ENCODE data around the gene KLC3. TPM values are rescaled to one million over a fixed set of nuclear protein-coding genes. Genes with fewer than 3 reads are reported as not detected.

The KLC3 gene
- total RNA-seq, 1 donor from 2014 or later = 0.22 TPM

DNA sequence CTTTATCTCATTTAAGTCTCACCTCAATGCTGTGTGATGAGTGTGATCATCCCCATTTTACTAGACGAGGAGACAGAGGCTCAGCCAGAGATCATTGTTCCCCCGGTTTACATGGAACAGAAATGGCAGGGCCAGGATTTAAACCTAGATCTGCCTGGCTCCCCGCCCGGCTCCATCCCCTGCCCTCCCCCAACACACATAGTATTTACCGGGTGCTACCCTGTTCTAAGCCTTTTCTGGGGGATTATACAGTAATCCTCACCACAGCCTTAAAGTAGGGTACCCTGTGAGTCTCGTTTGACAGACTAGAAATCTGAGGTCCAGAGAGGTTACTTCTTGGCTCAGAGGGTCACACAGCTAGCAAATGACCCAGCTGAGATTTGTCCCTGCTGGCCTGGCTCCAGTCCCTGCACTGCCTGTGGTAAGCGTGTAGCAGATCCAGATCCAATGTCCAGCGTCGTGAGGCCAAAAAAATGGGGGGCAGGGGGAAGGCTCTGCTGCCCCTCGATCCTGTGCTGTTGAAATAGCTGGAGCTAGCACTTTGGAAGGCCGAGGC, 3.8 kb upstream of the KLC3 start:
- TF ChIP-seq CTCF (IDR thresholded peaks at IDR 0.05) = no peak
- no peaks in the 10 kb centered on the region for H3K9me3 Mint-ChIP-seq (ENCODE audit: low read depth)
- H3K27me3 Mint-ChIP-seq (ENCODE audit: low read depth) = peaks cover 3% of the 10 kb centered on the region
- no peak overlapping the region for H3K27ac Mint-ChIP-seq (ENCODE audit: unreplicated experiment)
- no peak overlapping the region for H3K4me3 Mint-ChIP-seq (ENCODE audit: unreplicated experiment)
- DNase-seq (ENCODE audit: low spot score) = no peak
- H3K4me1 Mint-ChIP-seq (ENCODE audit: low read depth) = peaks cover 7% of the 10 kb centered on the region
- H3K36me3 Mint-ChIP-seq (ENCODE audit: low read depth) = peaks cover 1% of the 10 kb centered on the region

DNA sequence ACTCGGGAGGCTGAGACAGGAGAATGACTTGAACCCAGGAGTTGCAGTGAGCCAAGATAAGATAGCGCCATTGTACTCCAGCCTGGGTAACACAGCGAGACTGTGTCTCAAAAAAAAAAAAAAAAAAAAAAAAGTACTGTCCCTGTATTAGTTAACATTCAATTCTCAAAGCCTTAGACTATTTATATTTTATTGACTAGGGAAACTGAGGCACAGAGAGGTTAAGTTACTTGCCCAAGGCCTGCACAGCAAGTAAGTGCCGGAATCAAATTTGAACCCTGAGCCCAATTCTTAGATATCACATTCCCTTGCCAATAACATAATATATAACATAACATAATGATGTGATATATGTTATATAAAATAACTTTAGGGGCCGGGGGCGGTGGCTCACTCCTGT, 921 bp upstream of the KLC3 start:
- peaks cover 1% of the 10 kb centered on the region for H3K36me3 Mint-ChIP-seq (ENCODE audit: low read depth)
- no peak for DNase-seq (ENCODE audit: low spot score)
- H3K9me3 Mint-ChIP-seq (ENCODE audit: low read depth) = no peaks in the 10 kb centered on the region
- H3K27ac Mint-ChIP-seq (ENCODE audit: unreplicated experiment) = no peak overlapping the region
- H3K4me3 Mint-ChIP-seq (ENCODE audit: unreplicated experiment) = no peak overlapping the region
- TF ChIP-seq CTCF (IDR thresholded peaks at IDR 0.05) = no peak
- peaks cover 7% of the 10 kb centered on the region for H3K4me1 Mint-ChIP-seq (ENCODE audit: low read depth)
- H3K27me3 Mint-ChIP-seq (ENCODE audit: low read depth) = peaks cover 3% of the 10 kb centered on the region

DNA sequence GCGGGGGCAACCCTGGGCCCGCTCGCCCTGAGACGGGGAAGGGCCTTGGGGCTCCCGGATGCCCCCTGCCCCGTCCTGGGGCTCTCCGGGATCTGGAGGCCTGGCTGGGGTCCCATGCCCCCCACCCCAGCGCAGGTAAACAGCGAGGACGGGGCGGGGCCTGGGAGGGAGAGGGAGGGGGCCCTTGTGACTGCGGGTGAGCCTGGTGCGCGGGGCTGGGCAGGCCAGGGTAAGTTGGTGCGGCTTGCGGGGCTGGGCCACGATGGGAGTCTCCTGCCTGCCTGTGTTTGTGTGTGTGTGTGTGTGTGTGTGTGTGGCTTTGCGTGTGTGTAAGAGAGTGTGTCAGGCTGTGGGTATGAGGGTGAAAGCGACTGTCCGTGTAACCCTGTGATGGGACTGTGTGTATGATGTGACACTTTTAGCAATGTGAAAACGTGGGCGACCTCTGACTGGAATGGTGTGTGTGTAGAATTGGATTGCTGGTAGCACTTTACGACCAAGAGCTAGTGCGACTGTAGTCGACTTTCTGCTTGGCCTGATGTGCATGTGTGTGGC, 426 bp downstream of the KLC3 start:
- Mint-ChIP-seq H3K36me3 (ENCODE audit: low read depth) (peaks cover 1% of the 10 kb centered on the region), H3K27me3 (ENCODE audit: low read depth) (peaks cover 5% of the 10 kb centered on the region), H3K9me3 (ENCODE audit: low read depth) (no peaks in the 10 kb centered on the region), H3K4me3 (ENCODE audit: unreplicated experiment) (no peak overlapping the region), H3K27ac (ENCODE audit: unreplicated experiment) (no peak overlapping the region), H3K4me1 (ENCODE audit: low read depth) (peaks cover 7% of the 10 kb centered on the region)
- TF ChIP-seq CTCF (IDR thresholded peaks at IDR 0.05) = no peak
- no peak for DNase-seq (ENCODE audit: low spot score)

GRCh38 chr19:45342911-45343310, 2.4 kb downstream of the KLC3 start:
- no peak for DNase-seq (ENCODE audit: low spot score)
- no peak for TF ChIP-seq CTCF (IDR thresholded peaks at IDR 0.05)
- H3K4me1 Mint-ChIP-seq (ENCODE audit: low read depth) = peaks cover 7% of the 10 kb centered on the region
- H3K9me3 Mint-ChIP-seq (ENCODE audit: low read depth) = no peaks in the 10 kb centered on the region
- H3K27me3 Mint-ChIP-seq (ENCODE audit: low read depth) = peaks cover 5% of the 10 kb centered on the region
- H3K36me3 Mint-ChIP-seq (ENCODE audit: low read depth) = peaks cover 1% of the 10 kb centered on the region
- H3K4me3 Mint-ChIP-seq (ENCODE audit: unreplicated experiment) = no peak overlapping the region
- no peak overlapping the region for H3K27ac Mint-ChIP-seq (ENCODE audit: unreplicated experiment)

- no peak for DNase-seq (ENCODE audit: low spot score)
- H3K27ac Mint-ChIP-seq (ENCODE audit: unreplicated experiment) = no peak overlapping the region
- no peaks in the 10 kb centered on the region for H3K9me3 Mint-ChIP-seq (ENCODE audit: low read depth)
Measured at GRCh38 chr19:45344621-45345505, 4.3 kb downstream of the KLC3 start.

More at GRCh38 chr19:45344621-45345505, 4.3 kb downstream of the KLC3 start:
- Mint-ChIP-seq H3K36me3 (ENCODE audit: low read depth) (peaks cover 5% of the 10 kb centered on the region), H3K4me3 (ENCODE audit: unreplicated experiment) (no peak overlapping the region), H3K27me3 (ENCODE audit: low read depth) (peaks cover 2% of the 10 kb centered on the region), H3K4me1 (ENCODE audit: low read depth) (peaks cover 4% of the 10 kb centered on the region)
- TF ChIP-seq CTCF (IDR thresholded peaks at IDR 0.05) = no peak
